Body of pancreas (tissue), 4 donors: ENCODE measurements around the gene KIRREL1. TPM values are rescaled to one million over a fixed set of nuclear protein-coding genes. Genes with fewer than 3 reads are reported as not detected.
A peak's percentile ranks its signal among the peaks of the same experiment; 100 is the strongest.

Experiments used
- ATAC-seq: fragments of 150-250 bp; one replicate; pipeline ENCODE4 v1.9.1; 2016
- DNase-seq, 4 donors: peaks; one replicate each; pipeline ENCODE4 v3.0.0-alpha.2; 2019
- H3K27ac ChIP-seq, 4 donors: fragments of 200-600 bp; sonication (generic); 1 replicate in 3 of 4; 2 replicates in 1 of 4; pipeline versions ENCODE4 v1.5.1 to v1.6.1; 2016 to 2019; ENCODE audit warnings: mild to moderate bottlenecking in 1 of 4, mixed read lengths in 1 of 4, moderate library complexity in 1 of 4
- H3K27me3 ChIP-seq, 2 donors: fragments of 200-600 bp; sonication (generic); one replicate each; pipeline ENCODE4 v1.6.0; 2016; ENCODE audit warnings: mild to moderate bottlenecking in 1 of 2
- H3K36me3 ChIP-seq, 2 donors: fragments of 200-600 bp; sonication (generic); replicated peaks in 1 of 2; 2 replicates each; pipeline ENCODE4 v1.5.1; 2016; ENCODE audit warnings: low read depth in 2 of 2; ENCODE audit not compliant: insufficient read depth in 1 of 2
- H3K4me1 ChIP-seq: fragments of 200-600 bp; sonication (generic); one replicate; pipeline ENCODE4 v1.6.0; 2016
- H3K4me3 ChIP-seq, 2 donors: fragments of 200-600 bp; sonication (generic); 1 replicate in 1 of 2; 2 replicates in 1 of 2; pipeline ENCODE4 v1.5.1; 2016 to 2019
- H3K9me3 ChIP-seq, 3 donors: fragments of 200-600 bp; sonication (generic); 1 replicate in 2 of 3; 2 replicates in 1 of 3; pipeline ENCODE4 v1.5.1; 2016
- CTCF ChIP-seq, 7 experiments: fragments of 450-650 bp in 4 of 7; fragments of 200-600 bp in 3 of 7; sonication (generic) in 3 of 7; IDR thresholded peaks; one replicate each; pipeline ENCODE4 v1.5.1; 2016 to 2019; ENCODE audit warnings: antibody characterized with exemption in 7 of 7
- POLR2A ChIP-seq, 3 donors: fragments of 450-650 bp; IDR thresholded peaks; one replicate each; pipeline ENCODE4 v1.6.1; 2016; ENCODE audit warnings: antibody characterized with exemption in 3 of 3, mild to moderate bottlenecking in 2 of 3
- WGBS, 2 donors: methylation state at CpG; one replicate each; pipeline ENCODE4 v1.1.5; 2017; 5-methylcytosine and 5-hydroxymethylcytosine counted together
- intact Hi-C: fragments of 100-400 bp; cut with DNase I; formaldehyde crosslinking; loops from one replicate; pipeline ENCODE4 v1.15.1; 2023
- total RNA-seq, 2 donors: library from RNA; depleted of rRNA; stranded (reverse); fragments of >200 nt; gene quantifications; one replicate each; pipeline ENCODE4 v1.1.0, GENCODE V29; 2016

The KIRREL1 gene
- total RNA-seq, 2 donors from 2014 or later = 10.9 to 11.4 TPM

GRCh38 chr1:158035014-158035413, 41.6 kb downstream of the KIRREL1 start:
- H3K27me3 ChIP-seq = no peaks in the 10 kb centered on the region
- no peaks in the 10 kb centered on the region for H3K9me3 ChIP-seq
- intact Hi-C loops = no loop called here
- TF ChIP-seq POLR2A (IDR thresholded peaks at IDR 0.05) = no peak
- no peak for TF ChIP-seq CTCF (IDR thresholded peaks at IDR 0.05)
- ATAC-seq = no peak
- WGBS, 2 donors = 70 to 71% methylated on average over 3 of the region's 3 CpGs
- no peaks in the 10 kb centered on the region for H3K4me1 ChIP-seq
- no peak overlapping the region for H3K4me3 ChIP-seq
- no peak overlapping the region for H3K27ac ChIP-seq
- DNase-seq = no peak
- no peaks in the 10 kb centered on the region for H3K36me3 ChIP-seq

- 44 to 46% methylated on average over 8 of the region's 8 CpGs for WGBS, 2 donors
- ATAC-seq = no peak
- TF ChIP-seq CTCF (IDR thresholded peaks at IDR 0.05) = peak; percentile 49 to 74 (median 61)
- no peak for TF ChIP-seq POLR2A (IDR thresholded peaks at IDR 0.05)
- no peaks in the 10 kb centered on the region for H3K36me3 ChIP-seq
- H3K4me1 ChIP-seq = no peaks in the 10 kb centered on the region
- H3K9me3 ChIP-seq = no peaks in the 10 kb centered on the region
- H3K4me3 ChIP-seq = no peak overlapping the region
- peak; percentile 39 to 48 (median 42) for DNase-seq
- H3K27me3 ChIP-seq = no peaks in the 10 kb centered on the region
- H3K27ac ChIP-seq = no peak overlapping the region
- intact Hi-C loops = no loop called here
Observed at GRCh38 chr1:158035976-158036583, 42.6 kb downstream of the KIRREL1 start.

- Histone ChIP-seq H3K9me3 (no peaks in the 10 kb centered on the region), H3K36me3 (no peaks in the 10 kb centered on the region), H3K27ac (no peak overlapping the region), H3K27me3 (no peaks in the 10 kb centered on the region), H3K4me3 (no peak overlapping the region), H3K4me1 (no peaks in the 10 kb centered on the region)
- DNase-seq = no peak
- intact Hi-C loops = no loop called here
- ATAC-seq = no peak
- WGBS, 2 donors = 68 to 80% methylated on average over 16 to 17 of the region's 17 CpGs
- TF ChIP-seq CTCF (IDR thresholded peaks at IDR 0.05) (no peak), POLR2A (IDR thresholded peaks at IDR 0.05) (no peak)
Observed at GRCh38 chr1:158037008-158037865, 43.8 kb downstream of the KIRREL1 start.

- Histone ChIP-seq H3K4me1 (no peaks in the 10 kb centered on the region), H3K27me3 (no peaks in the 10 kb centered on the region), H3K4me3 (no peak overlapping the region), H3K27ac (no peak overlapping the region), H3K9me3 (no peaks in the 10 kb centered on the region), H3K36me3 (no peaks in the 10 kb centered on the region)
- 36 to 57% methylated on average over 4 to 9 of the region's 9 CpGs for WGBS, 2 donors
- no peak for TF ChIP-seq CTCF (IDR thresholded peaks at IDR 0.05)
- intact Hi-C loops = no loop called here
- DNase-seq = peak in 2 of 4 donors; percentile 13 to 25
- ATAC-seq = no peak
Observed at GRCh38 chr1:158037866-158038359, 44.5 kb downstream of the KIRREL1 start.
